GM18526 (cell line): ENCODE data around the gene XPA.

Experiments
- POLR2A ChIP-seq: IDR thresholded peaks from 3 replicates; pipeline ENCODE4 v1.6.1; 2011; ENCODE audit not compliant: insufficient read length; ENCODE audit errors: extremely low read depth

XPA gene

DNA sequence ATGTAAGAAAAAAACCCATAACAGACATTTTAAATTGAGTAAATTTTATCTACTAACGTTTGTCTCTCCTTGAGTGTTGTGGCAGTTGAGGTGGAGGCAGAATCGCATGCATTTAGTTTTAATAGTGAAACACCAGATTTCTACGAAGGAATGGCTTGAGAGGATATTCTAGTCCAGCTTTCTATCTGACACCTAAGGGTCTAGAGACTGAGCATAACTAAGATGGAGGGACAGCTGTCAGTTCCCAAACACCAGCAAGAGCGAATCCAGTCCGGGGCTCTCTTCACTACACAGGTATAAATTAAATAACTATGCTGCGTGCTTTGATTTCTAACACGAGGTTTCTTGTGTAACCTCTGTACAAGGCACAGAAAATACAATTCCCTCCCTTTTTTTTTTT, 62.1 kb downstream of the XPA start:
- no peak for TF ChIP-seq POLR2A

- no peak for TF ChIP-seq POLR2A
These were observed 63.2 kb downstream of the XPA start for GRCh38 chr9:97633859-97634490.

GRCh38 chr9:97632985-97633858, 63.9 kb downstream of the XPA start, which contains the start of the genes NCBP1 and TSTD2:
NCBP1 (plus strand) TSS chr9:97633821; CDS start chr9:97633882, 61 bp downstream.
TSTD2 (minus strand) TSS chr9:97633368; CDS start chr9:97627562, 5,806 bp downstream.
- peak; percentile 93 for TF ChIP-seq POLR2A

- TF ChIP-seq POLR2A: no peak
These were observed 64.7 kb downstream of the XPA start for GRCh38 chr9:97632248-97632984.

DNA sequence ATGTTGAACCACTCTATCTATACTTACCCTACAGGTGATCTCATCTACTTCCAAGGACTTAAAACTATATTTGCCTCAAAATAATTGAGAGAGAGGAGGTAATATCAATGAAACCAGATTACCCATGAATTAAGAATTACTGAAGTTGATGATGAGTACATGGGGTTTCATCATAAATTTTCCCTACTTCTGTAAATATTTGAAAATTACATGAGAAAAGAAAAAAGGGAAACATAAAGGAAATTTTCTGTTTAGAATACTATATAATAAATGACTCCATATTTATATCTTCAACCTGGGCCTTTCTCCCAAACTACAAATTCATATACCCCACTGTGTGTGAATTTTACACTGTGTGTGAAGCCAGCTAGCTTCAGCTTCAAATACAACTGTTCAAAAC, 66.5 kb downstream of the XPA start:
- no peak for TF ChIP-seq POLR2A

DNA sequence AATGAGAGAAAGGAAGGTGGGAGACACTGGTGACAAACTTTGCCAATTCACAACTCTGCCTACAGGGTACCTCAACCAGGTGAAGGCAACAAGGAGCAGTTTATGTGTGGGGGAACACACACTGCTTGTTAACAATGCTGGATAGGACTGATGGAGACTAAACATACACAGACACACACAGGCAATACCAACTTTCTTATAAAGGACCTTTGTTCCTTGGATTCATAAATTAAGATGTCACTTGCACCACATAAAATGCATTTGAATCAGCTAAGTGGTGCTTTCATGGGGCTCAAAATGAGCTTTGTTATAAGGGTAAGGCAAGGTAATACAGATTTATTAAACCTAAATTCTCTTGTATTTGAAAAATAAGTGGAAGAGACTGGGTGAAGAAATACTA, 68.0 kb downstream of the XPA start:
- no peak for TF ChIP-seq POLR2A

GRCh38 chr9:97628668-97629067, 68.5 kb downstream of the XPA start:
- no peak for TF ChIP-seq POLR2A

DNA sequence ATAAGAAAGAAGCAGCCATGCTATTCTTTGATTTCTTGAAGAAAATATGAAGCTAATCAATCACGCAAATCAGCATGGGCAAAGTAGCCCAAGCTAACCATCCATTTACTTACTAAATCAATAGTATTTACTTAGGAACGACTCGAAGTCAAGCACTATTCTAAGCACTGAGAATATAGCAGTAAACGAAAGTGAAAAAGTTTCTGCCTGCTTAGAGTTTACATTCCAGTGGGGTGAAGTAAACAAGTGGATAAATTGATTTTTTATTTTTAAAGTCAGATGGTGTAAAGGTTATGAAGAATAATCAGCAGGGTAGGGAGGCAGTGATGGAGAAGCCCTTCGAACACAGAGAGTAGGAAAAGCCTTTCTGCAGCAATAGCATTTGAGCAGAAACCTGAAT, 69.5 kb downstream of the XPA start:
- no peak for TF ChIP-seq POLR2A

- no peak for TF ChIP-seq POLR2A
These were observed 71.5 kb downstream of the XPA start for GRCh38 chr9:97625620-97626019.
